Fibroblast of lung (primary cell): ENCODE results near the gene RANBP9. TPM values are rescaled to one million over a fixed set of nuclear protein-coding genes. Genes with fewer than 3 reads are reported as not detected.

Experiments
- DNase-seq, 2 donors: peaks; one replicate each; pipeline versions ENCODE4 v3.0.0 to v3.0.0-alpha.2; 2010; ENCODE audit warnings: low read depth in 2 of 2
- H2AFZ ChIP-seq: 2 replicates; pipeline ENCODE4 v1.5.1; 2012; ENCODE audit warnings: low read length, control low read depth, inconsistent platforms
- H3K27ac ChIP-seq: 2 replicates; pipeline ENCODE4 v1.5.1; 2011; ENCODE audit warnings: low read length, control low read depth; ENCODE audit not compliant: insufficient read depth
- H3K27me3 ChIP-seq: 2 replicates; pipeline ENCODE4 v1.5.1; 2011; ENCODE audit warnings: mild to moderate bottlenecking, low read length; ENCODE audit not compliant: control insufficient read depth, insufficient read depth
- H3K36me3 ChIP-seq: 2 replicates; pipeline ENCODE4 v1.5.1; 2011; ENCODE audit warnings: low read length; ENCODE audit not compliant: control insufficient read depth, insufficient read depth
- H3K4me1 ChIP-seq: 2 replicates; pipeline ENCODE4 v1.5.1; 2011; ENCODE audit warnings: low read length; ENCODE audit not compliant: control insufficient read depth, insufficient read depth; ENCODE audit errors: extremely low read depth
- H3K4me2 ChIP-seq: 2 replicates; pipeline ENCODE4 v1.5.1; 2011; ENCODE audit warnings: low read length, control low read depth; ENCODE audit not compliant: insufficient read depth; ENCODE audit errors: extremely low read depth
- H3K4me3 ChIP-seq, 4 experiments: fragments of 200-600 bp in 1 of 4; sonication (generic) in 1 of 4; replicated peaks in 1 of 4; 2 replicates each; pipeline ENCODE4 v1.5.1; 2011 to 2016; ENCODE audit warnings: low read length in 4 of 4, low read depth in 3 of 4, mild to moderate bottlenecking in 3 of 4, control low read depth in 2 of 4, inconsistent platforms in 1 of 4, mixed read lengths in 1 of 4; ENCODE audit not compliant: insufficient read depth in 1 of 4; ENCODE audit errors: control extremely low read depth in 1 of 4
- H3K79me2 ChIP-seq: 2 replicates; pipeline ENCODE4 v1.5.1; 2012; ENCODE audit warnings: mild to moderate bottlenecking, low read length, inconsistent platforms; ENCODE audit not compliant: control insufficient read depth, insufficient read depth
- H3K9ac ChIP-seq: 2 replicates; pipeline ENCODE4 v1.5.1; 2011; ENCODE audit warnings: mild to moderate bottlenecking, low read length, control low read depth; ENCODE audit not compliant: insufficient read depth
- H3K9me3 ChIP-seq: 2 replicates; pipeline ENCODE4 v1.5.1; 2012; ENCODE audit warnings: low read depth, low read length; ENCODE audit not compliant: control insufficient read depth, insufficient read depth
- H4K20me1 ChIP-seq: 2 replicates; pipeline ENCODE4 v1.5.1; 2011; ENCODE audit warnings: low read length; ENCODE audit not compliant: control insufficient read depth, insufficient read depth; ENCODE audit errors: extremely low read depth
- CTCF ChIP-seq, 2 donors: IDR thresholded peaks in 1 of 2; conservative IDR thresholded peaks in 1 of 2; 1 replicate in 1 of 2; 2 replicates in 1 of 2; pipeline ENCODE4 v1.5.1; 2011 to 2012; ENCODE audit warnings: low read length in 2 of 2, control low read depth in 1 of 2, inconsistent platforms in 1 of 2, low read depth in 1 of 2, mild to moderate bottlenecking in 1 of 2
- EZH2 ChIP-seq: IDR thresholded peaks from 2 replicates; pipeline ENCODE4 v1.5.1; 2012; ENCODE audit warnings: low read length, control low read depth, mild to moderate bottlenecking; ENCODE audit errors: missing control alignments
- polyA plus RNA-seq, 2 donors: library from polyadenylated mRNA; depleted of rRNA in 1 of 2; stranded (reverse) in 1 of 2; unstranded in 1 of 2; fragments of >200 nt; gene quantifications; 2 replicates each; pipeline ENCODE4 v1.2.1, GENCODE V29; 2011 to 2012; ENCODE audit warnings: missing spikeins in 1 of 2
- total RNA-seq: library from RNA; depleted of rRNA; stranded (reverse); fragments of >200 nt; gene quantifications from 2 replicates; pipeline ENCODE4 v1.2.1, GENCODE V29; 2014

Gene RANBP9
- total and polyA plus RNA-seq, 2 donors (not counting 1 experiment from before 2014, with no cell fraction given) = 46.7 to 48.7 TPM

- H3K27me3 ChIP-seq = no peaks in the 10 kb centered on the region
- H3K9ac ChIP-seq = no peak overlapping the region
- peak in 1 of 2 donors; percentile 16 for DNase-seq
- peaks cover 2% of the 10 kb centered on the region for H3K4me1 ChIP-seq
- H3K36me3 ChIP-seq = no peaks in the 10 kb centered on the region
- H3K79me2 ChIP-seq = peaks cover 12% of the 10 kb centered on the region
- no peak overlapping the region for H2AFZ ChIP-seq
- H3K27ac ChIP-seq = no peak overlapping the region
- TF ChIP-seq EZH2 (no peak), CTCF (conservative IDR thresholded peaks at IDR 0.05 in 1 of 2, IDR thresholded peaks at IDR 0.05 in 1 of 2; ENCODE audit: low read depth in 1 of 2, low read length in 2 of 2) (no peak)
- no peaks in the 10 kb centered on the region for H4K20me1 ChIP-seq
- no peak overlapping the region for H3K4me3 ChIP-seq
- H3K4me2 ChIP-seq = no peak overlapping the region
- H3K9me3 ChIP-seq = no peaks in the 10 kb centered on the region
Measured at GRCh38 chr6:13611715-13612114, 99.9 kb downstream of the RANBP9 start.

- Histone ChIP-seq H3K27ac (no peak overlapping the region), H3K9ac (no peak overlapping the region), H3K4me1 (no peaks in the 10 kb centered on the region), H3K79me2 (no peaks in the 10 kb centered on the region), H2AFZ (no peak overlapping the region), H3K9me3 (no peaks in the 10 kb centered on the region), H3K36me3 (no peaks in the 10 kb centered on the region), H3K27me3 (no peaks in the 10 kb centered on the region), H3K4me2 (no peak overlapping the region), H4K20me1 (no peaks in the 10 kb centered on the region), H3K4me3 (no peak overlapping the region)
- no peak for DNase-seq
- TF ChIP-seq EZH2 (no peak), CTCF (conservative IDR thresholded peaks at IDR 0.05 in 1 of 2, IDR thresholded peaks at IDR 0.05 in 1 of 2; ENCODE audit: low read depth in 1 of 2, low read length in 2 of 2) (no peak)
Measured at GRCh38 chr6:13605634-13606033, 106.0 kb downstream of the RANBP9 start.

- no peaks in the 10 kb centered on the region for H3K9me3 ChIP-seq
- peak in 1 of 2 donors; percentile 54 for DNase-seq
- H3K36me3 ChIP-seq = no peaks in the 10 kb centered on the region
- no peaks in the 10 kb centered on the region for H3K79me2 ChIP-seq
- no peak overlapping the region for H3K9ac ChIP-seq
- no peak for TF ChIP-seq EZH2
- TF ChIP-seq CTCF (conservative IDR thresholded peaks at IDR 0.05 in 1 of 2, IDR thresholded peaks at IDR 0.05 in 1 of 2; ENCODE audit: low read depth in 1 of 2, low read length in 2 of 2) = no peak
- no peak overlapping the region for H2AFZ ChIP-seq
- no peak overlapping the region for H3K4me3 ChIP-seq
- no peak overlapping the region for H3K27ac ChIP-seq
- no peaks in the 10 kb centered on the region for H4K20me1 ChIP-seq
- no peak overlapping the region for H3K4me2 ChIP-seq
- H3K4me1 ChIP-seq = no peaks in the 10 kb centered on the region
- no peaks in the 10 kb centered on the region for H3K27me3 ChIP-seq
Measured at GRCh38 chr6:13604546-13605416, 106.9 kb downstream of the RANBP9 start.
